Neutrophil (primary cell): ENCODE data around the gene DHX32.

Experiments used
- H3K27ac ChIP-seq: fragments of 200-600 bp; sonication (generic); 2 replicates; pipeline ENCODE4 v1.5.1; 2016; ENCODE audit warnings: mild to moderate bottlenecking, moderate library complexity
- H3K27me3 ChIP-seq: fragments of 200-600 bp; sonication (generic); 2 replicates; pipeline ENCODE4 v1.6.0; 2016; ENCODE audit warnings: mild to moderate bottlenecking
- H3K36me3 ChIP-seq: fragments of 200-600 bp; sonication (generic); 2 replicates; pipeline ENCODE4 v1.5.1; 2017
- H3K4me1 ChIP-seq, 2 experiments: fragments of 200-600 bp in 1 of 2; sonication (generic) in 1 of 2; 1 replicate in 1 of 2; 2 replicates in 1 of 2; pipeline versions ENCODE4 v1.5.1 to v1.6.1; 2013 to 2016; ENCODE audit warnings: low read depth in 1 of 2, low read length in 1 of 2, mild to moderate bottlenecking in 1 of 2, moderate library complexity in 1 of 2; ENCODE audit not compliant: control insufficient read depth in 1 of 2, insufficient read depth in 1 of 2
- H3K4me3 ChIP-seq, 2 experiments: fragments of 200-600 bp in 1 of 2; sonication (generic) in 1 of 2; 1 replicate in 1 of 2; 2 replicates in 1 of 2; pipeline ENCODE4 v1.5.1; 2013 to 2016; ENCODE audit warnings: low read depth in 1 of 2, low read length in 1 of 2, mild to moderate bottlenecking in 1 of 2, moderate library complexity in 1 of 2
- H3K9me3 ChIP-seq: fragments of 200-600 bp; sonication (generic); 2 replicates; pipeline ENCODE4 v1.5.1; 2016
- CTCF ChIP-seq: fragments of 200-600 bp; sonication (generic); IDR thresholded peaks from 2 replicates; pipeline ENCODE4 v1.5.1; 2016; ENCODE audit warnings: antibody characterized with exemption

DHX32 gene

GRCh38 chr10:125840955-125841354 lies 40.1 kb downstream of the DHX32 start:
- H3K27me3 ChIP-seq: no peaks in the 10 kb centered on the region
- H3K27ac ChIP-seq: no peak overlapping the region
- H3K4me1 ChIP-seq: no peaks in the 10 kb centered on the region
- H3K4me3 ChIP-seq: no peak overlapping the region
- peaks cover 71% of the 10 kb centered on the region for H3K36me3 ChIP-seq
- no peaks in the 10 kb centered on the region for H3K9me3 ChIP-seq
- TF ChIP-seq CTCF: no peak

GRCh38 chr10:125840406-125840805 lies 40.7 kb downstream of the DHX32 start:
- Histone ChIP-seq H3K4me3 (no peak overlapping the region), H3K27me3 (no peaks in the 10 kb centered on the region), H3K36me3 (peaks cover 71% of the 10 kb centered on the region), H3K27ac (no peak overlapping the region), H3K4me1 (no peaks in the 10 kb centered on the region), H3K9me3 (no peaks in the 10 kb centered on the region)
- no peak for TF ChIP-seq CTCF

- H3K4me1 ChIP-seq: no peaks in the 10 kb centered on the region
- no peak overlapping the region for H3K27ac ChIP-seq
- peaks cover 79% of the 10 kb centered on the region for H3K36me3 ChIP-seq
- TF ChIP-seq CTCF: no peak
- H3K9me3 ChIP-seq: no peaks in the 10 kb centered on the region
- no peak overlapping the region for H3K4me3 ChIP-seq
- no peaks in the 10 kb centered on the region for H3K27me3 ChIP-seq
Measured at GRCh38 chr10:125838802-125839575, 42.1 kb downstream of the DHX32 start.

- TF ChIP-seq CTCF: no peak
- H3K27me3 ChIP-seq: no peaks in the 10 kb centered on the region
- H3K9me3 ChIP-seq: no peaks in the 10 kb centered on the region
- H3K36me3 ChIP-seq: peaks cover 82% of the 10 kb centered on the region
- H3K4me3 ChIP-seq: no peak overlapping the region
- no peak overlapping the region for H3K27ac ChIP-seq
- no peaks in the 10 kb centered on the region for H3K4me1 ChIP-seq
Measured at GRCh38 chr10:125836746-125837145, 44.3 kb downstream of the DHX32 start.

- H3K9me3 ChIP-seq: no peaks in the 10 kb centered on the region
- H3K27me3 ChIP-seq: no peaks in the 10 kb centered on the region
- H3K36me3 ChIP-seq: peaks cover 38% of the 10 kb centered on the region
- H3K4me3 ChIP-seq: no peak overlapping the region
- H3K4me1 ChIP-seq: peaks cover 16 to 19% of the 10 kb centered on the region in 2 experiments
- no peak for TF ChIP-seq CTCF
- H3K27ac ChIP-seq: no peak overlapping the region
Measured at GRCh38 chr10:125828311-125828710, 52.8 kb downstream of the DHX32 start.
